Loucy (cell line): ENCODE data around the gene LRRIQ1.

ENCODE experiments used
- EZH2phosphoT487 ChIP-seq: fragments of 200-600 bp; IDR thresholded peaks from 2 replicates; pipeline ENCODE4 v1.6.1; 2018; ENCODE audit warnings: antibody characterized with exemption, mild to moderate bottlenecking, moderate library complexity, borderline replicate concordance
- TF ChIP-seq, protein P1 (sequence below): fragments of 200-600 bp; sonication (generic); conservative IDR thresholded peaks from 2 replicates; pipeline ENCODE4 v1.5.1; 2014; ENCODE audit warnings: mild to moderate bottlenecking, antibody characterized with exemption, low read length

DNA sequence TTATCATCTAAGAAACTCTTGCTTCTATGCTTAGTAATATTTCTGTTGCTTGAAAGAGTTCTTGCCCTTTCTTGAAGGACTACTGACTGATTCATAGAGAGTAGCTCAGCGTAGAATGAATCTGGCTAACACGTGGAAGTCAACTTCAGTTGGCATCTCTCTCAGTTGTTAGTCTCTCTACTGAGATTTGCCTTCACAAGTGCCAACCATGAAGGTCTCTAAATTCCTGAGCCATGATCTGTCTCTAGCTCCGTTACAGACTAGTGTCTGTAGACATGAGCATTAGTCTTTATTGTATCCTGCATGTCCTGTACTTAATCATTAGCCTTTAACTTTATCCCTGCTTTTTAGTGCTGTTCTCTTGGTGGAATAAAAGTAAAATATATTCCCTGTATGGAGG is 224.7 kb downstream of the LRRIQ1 start:
- TF ChIP-seq, protein P1, sequence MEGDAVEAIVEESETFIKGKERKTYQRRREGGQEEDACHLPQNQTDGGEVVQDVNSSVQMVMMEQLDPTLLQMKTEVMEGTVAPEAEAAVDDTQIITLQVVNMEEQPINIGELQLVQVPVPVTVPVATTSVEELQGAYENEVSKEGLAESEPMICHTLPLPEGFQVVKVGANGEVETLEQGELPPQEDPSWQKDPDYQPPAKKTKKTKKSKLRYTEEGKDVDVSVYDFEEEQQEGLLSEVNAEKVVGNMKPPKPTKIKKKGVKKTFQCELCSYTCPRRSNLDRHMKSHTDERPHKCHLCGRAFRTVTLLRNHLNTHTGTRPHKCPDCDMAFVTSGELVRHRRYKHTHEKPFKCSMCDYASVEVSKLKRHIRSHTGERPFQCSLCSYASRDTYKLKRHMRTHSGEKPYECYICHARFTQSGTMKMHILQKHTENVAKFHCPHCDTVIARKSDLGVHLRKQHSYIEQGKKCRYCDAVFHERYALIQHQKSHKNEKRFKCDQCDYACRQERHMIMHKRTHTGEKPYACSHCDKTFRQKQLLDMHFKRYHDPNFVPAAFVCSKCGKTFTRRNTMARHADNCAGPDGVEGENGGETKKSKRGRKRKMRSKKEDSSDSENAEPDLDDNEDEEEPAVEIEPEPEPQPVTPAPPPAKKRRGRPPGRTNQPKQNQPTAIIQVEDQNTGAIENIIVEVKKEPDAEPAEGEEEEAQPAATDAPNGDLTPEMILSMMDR, result no peak
- no peak for TF ChIP-seq EZH2phosphoT487
